ENCODE measurements around the gene HLF.

GRCh38 chr17:55322453-55322985 is 57.8 kb downstream of the HLF start:
- no peak for TF ChIP-seq MAX (IDR thresholded peaks at IDR 0.05)
- TF ChIP-seq EP300 (IDR thresholded peaks at IDR 0.05; ENCODE audit: borderline replicate concordance), result no peak
- TF ChIP-seq REST (IDR thresholded peaks at IDR 0.05; ENCODE audit: low read depth), result no peak
- no peak for TF ChIP-seq YY1 (IDR thresholded peaks at IDR 0.05; ENCODE audit: low read depth)
- no peak for TF ChIP-seq CREB1 (IDR thresholded peaks at IDR 0.05; ENCODE audit: low read depth)
- TF ChIP-seq TAF1 (IDR thresholded peaks at IDR 0.05; ENCODE audit: low read depth), result no peak
- TF ChIP-seq NFIC (IDR thresholded peaks at IDR 0.05), result no peak
- no peak for TF ChIP-seq CEBPB (IDR thresholded peaks at IDR 0.05)
- TF ChIP-seq TCF12 (IDR thresholded peaks at IDR 0.05; ENCODE audit: low read depth), result no peak
